Stomach smooth muscle (tissue), 2 donors: ENCODE data around the gene GOSR2.

Source experiments
- H3K27ac ChIP-seq: one replicate; pipeline ENCODE4 v1.7.0; 2013; ENCODE audit warnings: mild to moderate bottlenecking, low read length, inconsistent platforms
- H3K27me3 ChIP-seq, 2 donors: one replicate each; pipeline ENCODE4 v1.7.0; 2013; ENCODE audit warnings: low read length in 2 of 2; ENCODE audit not compliant: insufficient read depth in 2 of 2, control insufficient read depth in 1 of 2
- H3K36me3 ChIP-seq, 2 donors: one replicate each; pipeline ENCODE4 v1.7.0; 2013; ENCODE audit warnings: low read length in 2 of 2; ENCODE audit not compliant: control insufficient read depth in 2 of 2, insufficient read depth in 2 of 2
- H3K4me1 ChIP-seq: one replicate; pipeline ENCODE4 v1.7.0; 2013; ENCODE audit warnings: low read length; ENCODE audit not compliant: control insufficient read depth, insufficient read depth
- H3K4me3 ChIP-seq, 2 donors: one replicate each; pipeline ENCODE4 v1.7.0; 2013; ENCODE audit warnings: low read length in 2 of 2
- H3K9ac ChIP-seq, 2 donors: one replicate each; pipeline ENCODE4 v1.7.0; 2013; ENCODE audit warnings: low read length in 2 of 2, mild to moderate bottlenecking in 1 of 2
- H3K9me3 ChIP-seq, 2 donors: one replicate each; pipeline ENCODE4 v1.7.0; 2013; ENCODE audit warnings: low read length in 2 of 2; ENCODE audit not compliant: control insufficient read depth in 2 of 2
- donor health status: healthy.
- donor health status: Pancreatic carcinoma.

The GOSR2 gene

GRCh38 chr17:46922804-46923635, at the start of gene GOSR2:
GOSR2 (plus strand) TSS chr17:46923160; CDS start chr17:46923193, 33 bp downstream.
- Histone ChIP-seq H3K4me1 (no peaks in the 10 kb centered on the region), H3K36me3 (no peaks in the 10 kb centered on the region), H3K4me3 (peak within 1 kb of the TSS; percentile 99 to 100), H3K27ac (peak within 1 kb of the TSS; percentile 97), H3K27me3 (no peaks in the 10 kb centered on the region), H3K9me3 (no peaks in the 10 kb centered on the region), H3K9ac (peak within 1 kb of the TSS; percentile 99)

DNA sequence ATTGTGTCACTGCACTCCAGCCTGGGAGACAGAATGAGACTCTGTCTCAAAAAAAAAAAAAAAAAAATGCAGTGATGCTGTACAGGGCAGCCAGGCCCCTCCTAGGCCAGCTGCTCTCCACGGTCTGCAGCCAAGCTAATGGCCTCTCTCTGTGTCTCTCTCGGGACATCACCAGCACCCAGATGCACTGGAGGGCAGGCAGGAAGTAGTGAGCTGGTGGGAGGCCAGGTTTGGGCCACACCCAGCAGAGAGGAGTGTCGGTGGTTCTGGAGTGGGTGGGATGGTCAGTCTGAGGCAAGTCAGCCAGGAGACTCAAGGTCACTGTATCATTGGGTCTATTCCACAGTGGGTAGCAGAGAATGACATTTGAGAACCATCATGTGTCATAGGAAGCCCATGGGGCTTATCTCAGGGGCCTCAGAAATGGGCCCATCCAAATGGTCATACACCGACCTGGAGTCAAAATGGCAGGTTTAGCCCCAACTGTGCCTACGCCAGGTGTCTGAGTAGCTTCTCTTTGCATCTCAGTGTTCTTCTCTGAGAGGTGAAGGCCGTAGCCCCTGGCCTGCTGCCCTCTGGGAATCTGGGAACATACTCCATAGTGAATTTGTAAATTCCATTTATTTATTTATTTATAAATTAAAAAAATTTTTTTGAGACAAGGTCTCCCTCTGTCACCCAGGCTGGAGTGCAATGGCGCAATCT, 48.9 kb upstream of the GOSR2 start:
- H3K4me1 ChIP-seq, result no peaks in the 10 kb centered on the region
- no peak overlapping the region for H3K27ac ChIP-seq
- no peak overlapping the region for H3K4me3 ChIP-seq
- H3K9me3 ChIP-seq, result no peaks in the 10 kb centered on the region
- H3K9ac ChIP-seq, result no peak overlapping the region
- H3K27me3 ChIP-seq, result no peaks in the 10 kb centered on the region
- H3K36me3 ChIP-seq, result no peaks in the 10 kb centered on the region

DNA sequence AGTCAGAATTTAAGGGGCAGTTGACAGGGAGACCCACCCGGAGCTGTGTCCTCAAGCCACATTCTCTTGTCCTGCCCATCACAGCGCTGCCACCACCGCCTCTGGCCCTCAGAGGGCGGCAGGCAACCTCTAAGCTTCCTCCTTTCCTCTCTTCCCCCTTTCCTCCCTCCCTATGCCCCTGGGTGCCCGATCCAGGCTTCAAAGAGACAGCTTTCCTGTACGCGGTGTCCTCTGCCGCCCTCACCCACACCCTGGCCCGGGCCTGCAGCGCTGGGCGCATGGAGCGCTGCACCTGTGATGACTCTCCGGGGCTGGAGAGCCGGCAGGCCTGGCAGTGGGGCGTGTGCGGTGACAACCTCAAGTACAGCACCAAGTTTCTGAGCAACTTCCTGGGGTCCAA, 48.1 kb upstream of the GOSR2 start:
- H3K27ac ChIP-seq, result no peak overlapping the region
- no peaks in the 10 kb centered on the region for H3K27me3 ChIP-seq
- no peaks in the 10 kb centered on the region for H3K4me1 ChIP-seq
- H3K4me3 ChIP-seq, result no peak overlapping the region
- no peak overlapping the region for H3K9ac ChIP-seq
- H3K36me3 ChIP-seq, result no peaks in the 10 kb centered on the region
- no peaks in the 10 kb centered on the region for H3K9me3 ChIP-seq

DNA sequence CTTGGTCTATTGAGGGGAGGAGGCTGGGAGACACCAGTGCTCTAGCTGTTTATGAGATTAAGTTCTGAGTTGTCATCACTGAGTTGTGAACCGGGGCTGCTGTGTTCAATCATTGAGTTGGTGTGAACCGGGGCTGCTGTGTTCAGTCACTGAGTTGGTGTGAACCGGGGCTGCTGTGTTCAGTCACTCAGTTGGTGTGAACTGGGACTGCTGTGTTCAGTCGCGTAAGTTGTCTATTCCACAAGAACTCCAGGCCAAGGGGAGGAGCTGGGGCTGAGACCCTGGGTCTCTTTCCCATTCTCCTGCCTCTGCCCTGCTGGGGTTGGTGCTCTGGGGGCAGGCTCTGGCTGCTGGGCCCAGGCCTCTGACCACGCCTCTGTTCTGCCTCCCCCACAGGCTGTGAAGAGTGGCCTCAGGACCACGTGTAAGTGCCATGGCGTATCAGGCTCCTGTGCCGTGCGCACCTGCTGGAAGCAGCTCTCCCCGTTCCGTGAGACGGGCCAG, 47.1 kb upstream of the GOSR2 start:
- no peaks in the 10 kb centered on the region for H3K27me3 ChIP-seq
- H3K36me3 ChIP-seq, result no peaks in the 10 kb centered on the region
- no peaks in the 10 kb centered on the region for H3K9me3 ChIP-seq
- H3K4me3 ChIP-seq, result no peak overlapping the region
- H3K27ac ChIP-seq, result no peak overlapping the region
- H3K4me1 ChIP-seq, result no peaks in the 10 kb centered on the region
- no peak overlapping the region for H3K9ac ChIP-seq

- H3K4me1 ChIP-seq, result no peaks in the 10 kb centered on the region
- H3K27me3 ChIP-seq, result no peaks in the 10 kb centered on the region
- no peaks in the 10 kb centered on the region for H3K9me3 ChIP-seq
- no peak overlapping the region for H3K4me3 ChIP-seq
- H3K27ac ChIP-seq, result no peak overlapping the region
- no peaks in the 10 kb centered on the region for H3K36me3 ChIP-seq
- no peak overlapping the region for H3K9ac ChIP-seq
Measured at GRCh38 chr17:46876353-46876887, 46.5 kb upstream of the GOSR2 start.

- no peaks in the 10 kb centered on the region for H3K27me3 ChIP-seq
- H3K36me3 ChIP-seq, result no peaks in the 10 kb centered on the region
- H3K4me3 ChIP-seq, result no peak overlapping the region
- H3K4me1 ChIP-seq, result no peaks in the 10 kb centered on the region
- no peak overlapping the region for H3K9ac ChIP-seq
- H3K27ac ChIP-seq, result no peak overlapping the region
- H3K9me3 ChIP-seq, result no peaks in the 10 kb centered on the region
Measured at GRCh38 chr17:46876926-46877325, 46.0 kb upstream of the GOSR2 start.

DNA sequence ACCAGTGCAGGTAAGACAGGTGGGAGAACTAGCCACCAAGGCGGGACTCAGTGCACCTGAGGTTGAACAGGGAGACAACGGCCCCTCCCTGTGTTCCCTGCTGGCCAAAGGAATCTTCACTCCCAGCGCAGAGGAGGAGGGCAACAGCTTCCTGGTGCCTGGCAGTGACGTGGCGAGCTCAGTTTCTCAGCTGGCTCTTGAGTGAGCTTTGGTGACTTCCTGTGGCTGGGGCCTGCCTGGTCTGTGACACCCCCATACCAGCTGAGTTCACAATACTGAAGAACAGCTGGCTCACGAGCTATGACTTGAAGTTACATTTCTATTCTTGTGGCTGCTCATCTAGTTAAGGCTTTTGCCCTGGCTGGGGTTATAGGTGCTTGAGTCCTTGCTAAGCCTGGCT, 45.5 kb upstream of the GOSR2 start:
- Histone ChIP-seq H3K27ac (no peak overlapping the region), H3K27me3 (no peaks in the 10 kb centered on the region), H3K4me3 (no peak overlapping the region), H3K4me1 (no peaks in the 10 kb centered on the region), H3K9me3 (no peaks in the 10 kb centered on the region), H3K36me3 (no peaks in the 10 kb centered on the region), H3K9ac (no peak overlapping the region)

- H3K36me3 ChIP-seq, result no peaks in the 10 kb centered on the region
- no peak overlapping the region for H3K27ac ChIP-seq
- no peaks in the 10 kb centered on the region for H3K9me3 ChIP-seq
- H3K27me3 ChIP-seq, result no peaks in the 10 kb centered on the region
- no peaks in the 10 kb centered on the region for H3K4me1 ChIP-seq
- no peak overlapping the region for H3K4me3 ChIP-seq
- H3K9ac ChIP-seq, result no peak overlapping the region
Measured at GRCh38 chr17:46878055-46878454, 44.9 kb upstream of the GOSR2 start.

DNA sequence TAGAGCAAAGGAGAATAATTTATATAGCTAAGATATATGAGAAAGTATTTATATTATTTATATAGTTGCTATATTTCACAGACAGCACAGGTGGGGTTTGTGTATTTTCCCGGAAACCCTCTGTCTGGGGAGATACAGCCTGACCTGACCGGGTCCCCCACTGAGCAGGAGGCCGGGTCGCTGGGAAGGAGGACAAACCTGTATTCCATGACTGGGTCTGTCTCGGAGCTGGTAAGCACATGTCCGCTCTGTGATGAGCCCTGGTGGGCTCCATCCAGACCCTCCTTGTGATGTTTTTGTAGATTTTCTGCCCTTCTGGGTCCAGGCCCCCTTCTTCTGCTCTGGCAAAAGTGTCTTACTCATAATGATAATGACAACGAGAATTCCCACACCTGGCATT, 43.9 kb upstream of the GOSR2 start:
- Histone ChIP-seq H3K4me3 (no peak overlapping the region), H3K27me3 (peaks cover under 1 to 3% of the 10 kb centered on the region in 2 donors), H3K9ac (no peak overlapping the region), H3K4me1 (no peaks in the 10 kb centered on the region), H3K9me3 (no peaks in the 10 kb centered on the region), H3K27ac (no peak overlapping the region), H3K36me3 (no peaks in the 10 kb centered on the region)

- H3K27me3 ChIP-seq, result peaks cover 3 to 14% of the 10 kb centered on the region in 2 donors
- no peaks in the 10 kb centered on the region for H3K36me3 ChIP-seq
- no peaks in the 10 kb centered on the region for H3K9me3 ChIP-seq
Measured at GRCh38 chr17:46881015-46881414, 41.9 kb upstream of the GOSR2 start.

More at GRCh38 chr17:46881015-46881414, 41.9 kb upstream of the GOSR2 start:
- Histone ChIP-seq H3K4me1 (no peaks in the 10 kb centered on the region), H3K27ac (no peak overlapping the region), H3K9ac (no peak overlapping the region), H3K4me3 (no peak overlapping the region)
